GM12878 (cell line): ENCODE results near the gene CAB39. TPM values are rescaled to one million over a fixed set of nuclear protein-coding genes. Genes with fewer than 3 reads are reported as not detected.

ENCODE experiments used
- ATAC-seq: fragments of 200-7000 bp; cut with Tn5 transposase; 3 replicates; pipeline ENCODE4 v1.9.1; 2020; ENCODE audit warnings: mild to moderate bottlenecking, moderate library complexity
- BruUV-seq: library from RNA; stranded (reverse); fragments of 400-500 nt; replicated peaks from 2 replicates; lab custom pipeline; 2021; lab: Mats Ljungman, UMichigan
- CTCF ChIA-PET: fragments of 300-600 bp; sonication (Branson Sonifier 250); formaldehyde crosslinking; extraction: SDS; loops from one replicate; lab custom pipeline; 2021; ENCODE audit warnings: inconsistent platforms; lab: Yijun Ruan, JAX
- POLR2A ChIA-PET: fragments of 350-600 bp; formaldehyde crosslinking; extraction: SDS; loops from one replicate; lab custom pipeline; 2021; ENCODE audit warnings: inconsistent platforms; lab: Charles Lee
- RAD21 ChIA-PET: fragments of 300-600 bp; sonication (Branson Sonifier 250); formaldehyde crosslinking; loops from one replicate; lab custom pipeline; 2023; ENCODE audit warnings: antibody characterized with exemption; ENCODE audit not compliant: unreplicated experiment; lab: Charles Lee
- SMC1A ChIA-PET: fragments of 300-600 bp; sonication (Branson Sonifier 250); formaldehyde crosslinking; loops from one replicate; lab custom pipeline; 2023; ENCODE audit not compliant: unreplicated experiment, uncharacterized antibody; lab: Charles Lee
- DNase-seq: peaks from one replicate; pipeline ENCODE4 v3.0.0-alpha.2; 2011; ENCODE audit warnings: low read depth, low spot score
- FAIRE-seq: peaks from 3 replicates; lab custom pipeline; 2011; peaks lifted over from hg19 to GRCh38; lab: Jason Lieb, UNC
- H2AFZ ChIP-seq: 2 replicates; pipeline ENCODE4 v1.6.0; 2011; ENCODE audit warnings: low read depth, low read length, control low read depth; ENCODE audit not compliant: control insufficient read depth
- H3K27ac ChIP-seq: 2 replicates; pipeline ENCODE4 v1.5.1; 2011; ENCODE audit warnings: control low read depth; ENCODE audit not compliant: control insufficient read depth, insufficient read depth
- H3K27me3 ChIP-seq, 2 experiments: replicated peaks in 1 of 2; 2 replicates each; pipeline versions ENCODE4 v1.6.0 to v1.6.1; 2011; ENCODE audit warnings: low read length in 1 of 2; ENCODE audit not compliant: control insufficient read depth in 2 of 2, insufficient read depth in 2 of 2
- H3K36me3 ChIP-seq, 2 experiments: 2 replicates each; pipeline ENCODE4 v1.5.1; 2011; ENCODE audit warnings: low read length in 1 of 2; ENCODE audit not compliant: control insufficient read depth in 2 of 2, insufficient read depth in 2 of 2
- H3K4me1 ChIP-seq: 2 replicates; pipeline ENCODE4 v1.6.1; 2011; ENCODE audit warnings: mild to moderate bottlenecking, low read length, moderate library complexity, mixed read lengths; ENCODE audit not compliant: control insufficient read depth, insufficient read depth
- H3K4me2 ChIP-seq: 2 replicates; pipeline ENCODE4 v1.6.0; 2011; ENCODE audit warnings: control low read depth; ENCODE audit not compliant: control insufficient read depth, insufficient read depth
- H3K4me3 ChIP-seq: fragments of 200-600 bp; sonication (generic); 2 replicates; pipeline ENCODE4 v1.5.1; 2016
- H3K79me2 ChIP-seq: 2 replicates; pipeline ENCODE4 v1.6.0; 2011; ENCODE audit warnings: low read length; ENCODE audit not compliant: control insufficient read depth, insufficient read depth
- H3K9ac ChIP-seq: 2 replicates; pipeline ENCODE4 v1.8.0; 2011; ENCODE audit warnings: low read length, control low read depth, mixed read lengths; ENCODE audit not compliant: control insufficient read depth, insufficient read depth
- H3K9me3 ChIP-seq: replicated peaks from 3 replicates; pipeline ENCODE4 v1.5.1; 2011; ENCODE audit warnings: mild to moderate bottlenecking, low read length; ENCODE audit not compliant: control insufficient read depth, insufficient read depth
- H4K20me1 ChIP-seq: 2 replicates; pipeline ENCODE4 v1.6.0; 2011; ENCODE audit not compliant: control insufficient read depth, insufficient read depth
- CBFB ChIP-seq: IDR thresholded peaks from 2 replicates; pipeline ENCODE4 v1.6.1; 2016; ENCODE audit warnings: antibody characterized with exemption, low read depth
- CBX5 ChIP-seq: sonication (generic); IDR thresholded peaks from 2 replicates; pipeline ENCODE4 v1.6.1; 2016; ENCODE audit warnings: low read depth, moderate library complexity, mild to moderate bottlenecking, inconsistent platforms
- ESRRA ChIP-seq: IDR thresholded peaks from 2 replicates; pipeline ENCODE4 v1.6.1; 2012; ENCODE audit warnings: mild to moderate bottlenecking, low read length, improper control_type of control experiment
- FOXM1 ChIP-seq: IDR thresholded peaks from 2 replicates; pipeline ENCODE4 v1.6.1; 2012; ENCODE audit warnings: low read depth, mild to moderate bottlenecking, inconsistent platforms, low read length, moderate library complexity
- HDGF ChIP-seq: fragments of 450-650 bp; IDR thresholded peaks from 2 replicates; pipeline ENCODE4 v1.6.1; 2016; ENCODE audit warnings: antibody characterized with exemption
- JUND ChIP-seq: IDR thresholded peaks from 2 replicates; pipeline ENCODE4 v1.6.1; 2012; ENCODE audit warnings: low read depth, mild to moderate bottlenecking, low read length, improper control_type of control experiment, moderate library complexity
- LARP7 ChIP-seq: fragments of 450-650 bp; IDR thresholded peaks from 2 replicates; pipeline ENCODE4 v1.6.1; 2017; ENCODE audit warnings: mild to moderate bottlenecking
- NR2F1 ChIP-seq: fragments of 450-650 bp; conservative IDR thresholded peaks from 2 replicates; pipeline ENCODE4 v1.6.1; 2017; ENCODE audit warnings: mild to moderate bottlenecking
- NRF1 ChIP-seq: conservative IDR thresholded peaks from 2 replicates; pipeline ENCODE4 v1.6.1; 2011; ENCODE audit warnings: mild to moderate bottlenecking, low read depth, low read length, improper control_type of control experiment
- PML ChIP-seq: IDR thresholded peaks from 2 replicates; pipeline ENCODE4 v1.6.1; 2012; ENCODE audit warnings: low read length, inconsistent platforms
- RAD51 ChIP-seq: fragments of 450-650 bp; IDR thresholded peaks from 2 replicates; pipeline ENCODE4 v1.6.1; 2016; ENCODE audit warnings: moderate library complexity, mild to moderate bottlenecking, inconsistent platforms
- SMAD5 ChIP-seq: IDR thresholded peaks from 2 replicates; pipeline ENCODE4 v1.6.1; 2016; ENCODE audit warnings: antibody characterized with exemption, low read depth
- STAT3 ChIP-seq: IDR thresholded peaks from 2 replicates; pipeline ENCODE4 v1.6.1; 2011; ENCODE audit warnings: low read depth, low read length, improper control_type of control experiment
- ZBED1 ChIP-seq: IDR thresholded peaks from 2 replicates; pipeline ENCODE4 v1.6.1; 2016; ENCODE audit warnings: borderline replicate concordance
- ZNF24 ChIP-seq: fragments of 450-650 bp; IDR thresholded peaks from 2 replicates; pipeline ENCODE4 v1.6.1; 2017; ENCODE audit warnings: antibody characterized with exemption, mild to moderate bottlenecking
- ZNF622 ChIP-seq: fragments of 450-650 bp; IDR thresholded peaks from 2 replicates; pipeline ENCODE4 v1.6.1; 2017; ENCODE audit warnings: mild to moderate bottlenecking, inconsistent platforms
- WGBS: methylation state at CpG from one replicate; pipeline ENCODE4 v1.1.6; 2016; ENCODE audit warnings: low lambda C conversion rate; ENCODE audit not compliant: insufficient replicate concordance, insufficient coverage; ENCODE audit errors: missing lambda C conversion rate; 5-methylcytosine and 5-hydroxymethylcytosine counted together
- in situ Hi-C: fragments of 300-500 bp; cut with MboI; formaldehyde crosslinking; loops from 9 replicates; pipeline ENCODE4 v1.14.3; 2018; ENCODE audit warnings: mixed read lengths
- intact Hi-C: fragments of 100-400 bp; cut with micrococcal nuclease; formaldehyde crosslinking; loops from one replicate; pipeline ENCODE4 v1.14.2; 2022; ENCODE audit not compliant: unreplicated experiment
- polyA plus RNA-seq, 11 experiments: library from polyadenylated mRNA; depleted of rRNA in 4 of 11; unstranded in 6 of 11; stranded (reverse) in 5 of 11; fragments of >200 nt; fragmentation: Nextera tagmentation in 4 of 11; fragmentation: Illumina TruSeq in 1 of 11; extraction: Ambion mirVana in 4 of 11; extraction: Trizol in 1 of 11; gene quantifications; 1 replicate in 1 of 11; 2 replicates in 10 of 11; pipeline versions ENCODE4 v1.2.1 to v1.2.3, GENCODE V29; 2011 to 2016; ENCODE audit warnings: inconsistent platforms in 2 of 11, missing spikeins in 2 of 11, low read depth in 1 of 11
- total RNA-seq, 4 experiments: library from RNA; depleted of rRNA in 3 of 4; stranded (reverse); fragments of >200 nt in 3 of 4; fragmentation: Illumina TruSeq in 1 of 4; extraction: Trizol in 1 of 4; gene quantifications; 2 replicates each; pipeline versions ENCODE4 v1.2.1 to v1.2.3, GENCODE V29; 2013 to 2021
- TF ChIP-seq, protein P1 (sequence below): IDR thresholded peaks from 2 replicates; pipeline ENCODE4 v1.6.1; 2012; ENCODE audit warnings: low read depth, low read length, improper control_type of control experiment
- TF ChIP-seq, protein P2 (sequence below): IDR thresholded peaks from 2 replicates; pipeline ENCODE4 v1.6.1; 2011; ENCODE audit warnings: low read depth, mild to moderate bottlenecking, low read length, moderate library complexity, borderline replicate concordance; ENCODE audit errors: extremely low read depth
- TF ChIP-seq, protein P3 (sequence below): fragments of 450-650 bp; IDR thresholded peaks from 2 replicates; pipeline ENCODE4 v1.6.1; 2016; ENCODE audit warnings: mild to moderate bottlenecking

The CAB39 gene
- total and polyA plus RNA-seq, 10 of the 15 experiments (the other 5 are each of a cell fraction or from before 2014, with no cell fraction given) = 13.3 to 129 (median 62.9) TPM

DNA sequence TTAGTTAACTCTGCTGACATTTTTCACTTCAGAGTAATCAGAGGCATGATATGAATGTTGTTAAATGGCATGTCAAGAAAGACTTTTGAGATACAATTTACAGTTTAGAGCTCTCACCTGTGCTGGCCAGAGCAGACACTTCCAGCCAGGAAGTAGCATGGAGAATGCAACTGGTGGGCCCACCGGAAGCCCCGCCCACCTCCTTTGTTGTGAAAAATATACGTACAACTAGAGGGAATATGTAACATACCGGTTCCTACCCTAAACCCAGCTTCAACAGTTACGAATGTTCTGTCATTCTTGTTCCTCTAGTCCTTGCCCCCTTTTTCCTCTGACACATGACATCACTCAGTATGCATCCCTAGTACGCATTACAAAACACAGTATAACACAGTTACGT, 81.9 kb downstream of the CAB39 start:
- in situ Hi-C loops = no loop called here
- TF ChIP-seq ZNF622 = no peak
- TF ChIP-seq PML = no peak
- TF ChIP-seq JUND = no peak
- TF ChIP-seq LARP7 = no peak
- no peak for TF ChIP-seq ZNF24
- TF ChIP-seq NR2F1 = no peak
- TF ChIP-seq RAD51 = no peak
- no peak for TF ChIP-seq CBX5
- TF ChIP-seq, protein P1, sequence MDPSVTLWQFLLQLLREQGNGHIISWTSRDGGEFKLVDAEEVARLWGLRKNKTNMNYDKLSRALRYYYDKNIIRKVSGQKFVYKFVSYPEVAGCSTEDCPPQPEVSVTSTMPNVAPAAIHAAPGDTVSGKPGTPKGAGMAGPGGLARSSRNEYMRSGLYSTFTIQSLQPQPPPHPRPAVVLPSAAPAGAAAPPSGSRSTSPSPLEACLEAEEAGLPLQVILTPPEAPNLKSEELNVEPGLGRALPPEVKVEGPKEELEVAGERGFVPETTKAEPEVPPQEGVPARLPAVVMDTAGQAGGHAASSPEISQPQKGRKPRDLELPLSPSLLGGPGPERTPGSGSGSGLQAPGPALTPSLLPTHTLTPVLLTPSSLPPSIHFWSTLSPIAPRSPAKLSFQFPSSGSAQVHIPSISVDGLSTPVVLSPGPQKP = no peak
- TF ChIP-seq FOXM1 = no peak
- TF ChIP-seq CBFB = no peak
- TF ChIP-seq, protein P2, sequence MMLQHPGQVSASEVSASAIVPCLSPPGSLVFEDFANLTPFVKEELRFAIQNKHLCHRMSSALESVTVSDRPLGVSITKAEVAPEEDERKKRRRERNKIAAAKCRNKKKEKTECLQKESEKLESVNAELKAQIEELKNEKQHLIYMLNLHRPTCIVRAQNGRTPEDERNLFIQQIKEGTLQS = no peak
- no peak for TF ChIP-seq ZBED1
- no peak for TF ChIP-seq NRF1
- TF ChIP-seq STAT3 = no peak
- TF ChIP-seq, protein P3, sequence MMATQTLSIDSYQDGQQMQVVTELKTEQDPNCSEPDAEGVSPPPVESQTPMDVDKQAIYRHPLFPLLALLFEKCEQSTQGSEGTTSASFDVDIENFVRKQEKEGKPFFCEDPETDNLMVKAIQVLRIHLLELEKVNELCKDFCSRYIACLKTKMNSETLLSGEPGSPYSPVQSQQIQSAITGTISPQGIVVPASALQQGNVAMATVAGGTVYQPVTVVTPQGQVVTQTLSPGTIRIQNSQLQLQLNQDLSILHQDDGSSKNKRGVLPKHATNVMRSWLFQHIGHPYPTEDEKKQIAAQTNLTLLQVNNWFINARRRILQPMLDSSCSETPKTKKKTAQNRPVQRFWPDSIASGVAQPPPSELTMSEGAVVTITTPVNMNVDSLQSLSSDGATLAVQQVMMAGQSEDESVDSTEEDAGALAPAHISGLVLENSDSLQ = no peak
- TF ChIP-seq HDGF = no peak
- no peak for TF ChIP-seq SMAD5
- TF ChIP-seq ESRRA = no peak

More for the DNA sequence above, 81.9 kb downstream of the CAB39 start:
- Histone ChIP-seq H2AFZ (no peak overlapping the region), H3K79me2 (peaks cover 8% of the 10 kb centered on the region), H3K4me3 (no peak overlapping the region), H3K27ac (peak overlapping the region; percentile 62), H3K4me2 (no peak overlapping the region), H3K9me3 (peaks cover 5% of the 10 kb centered on the region; the same call in 2 of the 3 replicates), H3K9ac (no peak overlapping the region), H3K27me3 (no peaks in the 10 kb centered on the region), H3K36me3 (peaks cover 17 to 29% of the 10 kb centered on the region in 2 experiments), H3K4me1 (peaks cover 17% of the 10 kb centered on the region), H4K20me1 (no peaks in the 10 kb centered on the region)
- no peak for ATAC-seq
- FAIRE-seq = no peak
- ChIA-PET RAD21 (interaction anchor here (1.1 to 1.4 kb wide), 3 partner anchors 38 to 179 kb away, joined by 3 to 4 read pairs (median 4); no protein-coding TSS in a partner anchor), POLR2A (interaction anchor here (0.7 to 1.0 kb wide), 2 partner anchors 25 to 450 kb away, joined by 3 to 4 read pairs; no protein-coding TSS in a partner anchor), SMC1A (interaction anchor here (1.0 to 2.3 kb wide), 4 partner anchors 13 to 84 kb away, joined by 3 to 7 read pairs (median 4); no protein-coding TSS in a partner anchor), CTCF (interaction anchor here (1.0 to 1.4 kb wide), 3 partner anchors 14 to 183 kb away, joined by 3 to 6 read pairs (median 3); no protein-coding TSS in a partner anchor)
- intact Hi-C loops = loop anchor here (10.0 kb wide), 1 partner anchor 790 kb away; no protein-coding TSS in a partner anchor
- no TSS peak for BruUV-seq
- no peak for DNase-seq
- WGBS = over 99% methylated on average over 7 of the region's 7 CpGs
